PFSK-1 (cell line): Measurements from ENCODE around the gene CPA4.

ENCODE experiments used
- POLR2AphosphoS5 ChIP-seq: IDR thresholded peaks from 2 replicates; pipeline ENCODE4 v1.6.1; 2012; ENCODE audit warnings: low read depth, mild to moderate bottlenecking, control low read depth, low read length, moderate library complexity
- REST ChIP-seq, 2 experiments: IDR thresholded peaks; 2 replicates each; pipeline versions ENCODE4 v1.6.1 to v1.8.0; 2011 to 2012; ENCODE audit warnings: low read depth in 2 of 2, low read length in 2 of 2, control low read depth in 1 of 2, inconsistent platforms in 1 of 2, mild to moderate bottlenecking in 1 of 2, moderate library complexity in 1 of 2; ENCODE audit not compliant: insufficient read depth in 1 of 2
- TAF1 ChIP-seq: IDR thresholded peaks from 2 replicates; pipeline ENCODE4 v1.6.1; 2012; ENCODE audit warnings: low read length, control low read depth, borderline replicate concordance; ENCODE audit not compliant: insufficient read depth

DNA sequence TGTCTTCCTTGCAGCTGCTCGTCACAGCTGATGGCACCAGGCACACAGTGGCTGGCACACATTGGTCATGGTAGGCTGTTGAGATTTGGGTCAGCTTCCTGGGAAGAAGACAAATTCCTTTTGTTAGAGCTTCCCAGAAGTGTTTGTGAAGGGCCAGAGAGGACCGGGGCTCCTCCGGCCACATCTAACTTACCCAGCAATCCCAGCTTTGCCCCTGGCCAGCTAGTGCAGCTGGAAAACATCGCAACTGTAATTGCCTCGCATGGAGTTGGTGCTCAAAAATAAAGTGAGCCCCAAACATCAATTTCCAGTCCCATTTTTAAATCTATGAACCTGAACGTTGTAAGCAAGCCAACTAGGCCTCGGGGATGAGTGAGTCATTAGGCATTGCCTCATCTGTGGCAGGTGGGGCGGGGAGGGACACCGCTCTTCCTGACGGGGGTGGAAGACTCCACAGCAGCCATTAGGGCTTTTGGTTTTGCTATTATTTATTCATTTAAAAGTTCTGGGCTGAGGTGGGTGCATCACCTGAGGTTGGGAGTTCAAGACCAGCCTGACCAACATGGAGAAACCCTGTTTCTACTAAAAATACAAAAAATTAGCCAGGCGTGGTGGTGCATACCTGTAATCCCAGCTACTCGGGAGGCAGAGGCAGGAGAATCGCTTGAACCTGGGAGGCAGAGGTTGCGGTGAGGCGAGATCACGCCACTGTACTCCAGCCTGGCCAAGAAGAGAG, 64.1 kb downstream of the CPA4 start:
- TF ChIP-seq REST (IDR thresholded peaks at IDR 0.05; ENCODE audit: insufficient read depth in 1 of 2, low read depth in 2 of 2, low read length in 2 of 2) (peak in 1 of 2 experiments; percentile 37; a peak in 1 of 4 replicates), POLR2AphosphoS5 (no peak), TAF1 (no peak)
